NCI-H146 treated with DMSO at 0.1 percent for 48 hours (cell line): Measurements from ENCODE around the gene ZNF438.
"Not testable (repeated sequence)": the region's sequence is repeated elsewhere in the genome, so short reads cannot be mapped to it uniquely, and the experiment has no call there.

Source experiments
- DNase-seq: peaks from one replicate; lab custom pipeline; 2025; ENCODE audit not compliant: unreplicated experiment; lab: John Stamatoyannopoulos, UW

Gene ZNF438

GRCh38 chr10:30811276-30812017 lies 220.2 kb downstream of the ZNF438 start:
- no peak for DNase-seq

- DNase-seq = no peak
Observed at GRCh38 chr10:30810416-30810815, 221.2 kb downstream of the ZNF438 start.

GRCh38 chr10:30806850-30807249 lies 224.8 kb downstream of the ZNF438 start:
- DNase-seq = no peak

GRCh38 chr10:30805061-30805460 lies 226.6 kb downstream of the ZNF438 start:
- DNase-seq = no peak

- DNase-seq = no peak
Observed at GRCh38 chr10:30804478-30805055, 227.1 kb downstream of the ZNF438 start.

GRCh38 chr10:30803892-30804322 lies 227.8 kb downstream of the ZNF438 start:
- no peak for DNase-seq

GRCh38 chr10:30803058-30803457 lies 228.6 kb downstream of the ZNF438 start:
- no peak for DNase-seq

GRCh38 chr10:30800368-30800767 lies 231.3 kb downstream of the ZNF438 start:
- DNase-seq = no peak

- no peak for DNase-seq
Observed at GRCh38 chr10:30798646-30799185, 232.9 kb downstream of the ZNF438 start.

- DNase-seq = not testable (repeated sequence)
Observed at GRCh38 chr10:30795024-30795423, 236.6 kb downstream of the ZNF438 start.
